Fibroblast of skin of scalp (primary cell): ENCODE measurements around the gene ZNF280D.
"Not testable (repeated sequence)": the region's sequence is repeated elsewhere in the genome, so short reads cannot be mapped to it uniquely, and the experiment has no call there.

ENCODE experiments used
- DNase-seq: peaks from one replicate; pipeline ENCODE4 v3.0.0-alpha.2; 2013

The ZNF280D gene

DNA sequence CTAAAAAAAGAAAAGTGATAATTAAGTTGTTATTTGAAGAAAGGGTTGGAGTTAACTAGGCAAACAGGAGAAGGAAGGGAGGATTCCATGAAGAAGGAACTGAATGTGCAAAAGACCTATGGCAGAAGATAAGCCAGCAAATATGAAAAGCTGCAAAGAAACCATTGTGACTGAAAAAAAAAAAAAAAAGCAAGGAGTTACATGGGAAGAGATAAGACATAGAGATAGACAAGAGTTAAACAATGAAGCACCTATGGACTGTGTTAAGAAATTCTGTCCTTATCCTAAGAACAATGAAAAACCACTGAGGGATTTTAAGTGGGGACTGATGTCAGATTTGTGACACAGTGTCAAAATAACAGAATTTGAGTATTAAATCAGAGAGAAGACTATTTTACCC, 17.0 kb downstream of the ZNF280D start:
- DNase-seq, result no peak

DNA sequence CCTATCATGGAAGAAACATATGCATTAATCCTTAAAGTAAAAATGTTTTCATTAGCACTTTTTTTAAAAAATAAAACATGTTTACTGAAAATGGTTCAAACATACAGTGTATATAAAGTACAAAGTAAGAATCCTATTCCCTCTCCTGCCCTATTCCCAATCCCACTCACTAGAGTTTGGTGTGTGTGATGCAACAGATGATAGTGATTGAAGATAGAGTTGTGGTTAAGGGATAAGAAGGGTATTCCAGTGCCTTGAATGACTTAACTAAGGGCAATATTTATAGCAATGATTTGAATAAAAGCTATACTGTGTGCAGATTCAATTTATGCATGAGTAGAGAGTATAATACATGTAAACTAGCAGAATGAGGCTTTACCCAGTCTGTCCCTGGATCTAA, 18.1 kb downstream of the ZNF280D start:
- DNase-seq, result peak; percentile 37

DNA sequence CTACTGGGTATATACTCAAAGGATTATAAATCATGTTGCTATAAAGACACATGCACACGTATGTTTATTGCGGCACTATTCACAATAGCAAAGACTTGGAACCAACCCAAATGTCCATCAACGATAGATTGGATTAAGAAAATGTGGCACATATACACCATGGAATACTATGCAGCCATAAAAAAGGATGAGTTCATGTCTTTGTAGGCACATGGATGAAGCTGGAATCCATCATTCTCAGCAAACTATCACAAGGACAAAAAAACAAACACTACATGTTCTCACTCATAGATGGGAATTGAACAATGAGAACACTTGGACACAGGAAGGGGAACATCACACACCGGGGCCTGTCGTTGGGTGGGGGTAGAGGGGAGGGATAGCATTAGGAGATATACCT, 23.8 kb downstream of the ZNF280D start:
- DNase-seq, result not testable (repeated sequence)

DNA sequence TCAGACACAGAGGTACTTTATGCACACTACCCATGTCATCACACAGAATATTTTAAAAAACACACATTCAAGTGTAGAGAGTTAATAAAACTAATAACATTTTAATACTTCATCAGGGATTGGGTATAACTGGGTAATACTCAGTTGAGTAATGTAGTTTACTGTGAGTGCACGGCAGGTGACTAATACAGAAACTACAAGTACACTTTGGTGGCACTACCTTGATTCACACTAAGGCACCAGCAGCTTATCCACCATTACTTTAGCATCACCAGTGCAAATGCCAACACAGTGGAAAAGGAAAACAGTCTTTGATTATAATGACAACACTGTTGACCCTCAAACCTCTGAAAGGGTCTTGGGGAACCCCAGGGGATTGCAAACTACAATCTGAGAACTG, 33.6 kb downstream of the ZNF280D start:
- DNase-seq, result no peak

DNA sequence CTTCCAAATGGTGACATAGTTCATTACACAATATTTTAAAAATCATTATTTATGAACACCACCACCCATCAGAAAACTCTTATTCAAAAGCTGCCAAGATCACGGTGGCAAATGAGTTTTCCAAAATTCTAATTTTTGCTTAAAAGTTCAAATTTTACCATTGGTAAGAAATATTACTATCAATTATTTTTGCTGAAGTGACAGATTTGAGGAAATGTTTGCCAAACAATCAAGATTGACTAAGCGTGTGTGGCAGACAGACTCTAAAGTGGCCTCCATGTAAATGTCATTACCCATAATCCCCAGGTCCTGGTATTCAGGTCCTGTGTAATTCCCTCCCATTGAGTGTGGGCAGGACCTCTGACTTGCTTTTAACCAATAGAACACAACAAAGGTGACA, 35.0 kb downstream of the ZNF280D start:
- DNase-seq, result no peak

DNA sequence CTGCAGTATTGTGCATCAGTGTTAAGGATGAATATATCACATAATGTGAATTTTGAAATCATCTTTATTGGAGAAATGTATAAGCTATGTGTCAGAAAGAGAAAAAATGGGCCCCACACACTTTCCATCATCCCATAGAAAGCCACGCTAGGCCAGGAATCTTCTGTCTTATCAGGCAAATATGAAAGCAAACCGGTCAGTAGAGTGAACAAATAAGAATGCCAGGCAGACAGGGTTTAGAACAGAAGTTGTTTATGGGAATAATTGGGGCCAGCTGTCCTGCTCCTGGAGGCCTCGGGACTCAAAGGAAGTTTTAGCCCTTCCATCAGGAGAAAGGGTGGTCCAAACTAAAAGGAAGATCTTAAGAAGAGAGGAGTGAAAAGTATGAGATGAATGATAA, 39.5 kb downstream of the ZNF280D start:
- peak; percentile 53 for DNase-seq

DNA sequence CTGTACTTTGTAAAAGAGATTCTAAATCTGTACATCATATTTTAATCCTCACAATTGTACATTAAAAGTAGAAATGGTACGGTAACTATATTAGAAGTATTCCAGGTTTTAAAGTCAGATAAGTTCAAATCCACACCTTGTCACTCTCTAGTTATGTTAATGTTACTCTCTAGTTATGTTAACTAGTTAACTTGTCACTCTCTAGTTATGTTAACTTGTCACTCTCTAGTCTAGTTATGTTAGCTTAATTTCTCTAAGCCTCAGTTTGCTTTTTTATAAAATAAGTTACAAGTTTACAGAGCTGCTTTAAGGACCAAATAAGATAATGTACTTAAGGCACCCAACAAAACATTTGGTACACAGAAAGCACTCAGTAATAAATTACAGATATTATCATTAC, 42.6 kb downstream of the ZNF280D start:
- no peak for DNase-seq

DNA sequence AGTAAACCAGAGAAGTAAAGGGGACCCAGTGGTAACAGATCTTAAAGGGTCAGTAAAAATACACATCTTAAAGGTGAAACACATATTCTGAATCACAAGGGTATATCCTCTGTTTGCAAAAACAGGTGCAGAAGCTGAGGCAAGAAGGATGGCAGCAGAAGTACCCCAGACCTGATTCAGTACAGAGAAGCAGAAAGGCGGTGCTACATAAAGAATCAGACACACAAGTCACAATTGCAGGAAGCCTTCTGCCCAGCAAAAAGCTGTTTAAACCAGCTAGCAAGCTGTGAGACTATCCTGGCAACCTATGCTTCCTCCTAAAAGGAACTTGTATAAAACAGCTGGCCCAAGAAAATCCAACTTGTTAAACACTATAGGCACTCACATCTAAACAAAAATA, 49.4 kb downstream of the ZNF280D start:
- no peak for DNase-seq

DNA sequence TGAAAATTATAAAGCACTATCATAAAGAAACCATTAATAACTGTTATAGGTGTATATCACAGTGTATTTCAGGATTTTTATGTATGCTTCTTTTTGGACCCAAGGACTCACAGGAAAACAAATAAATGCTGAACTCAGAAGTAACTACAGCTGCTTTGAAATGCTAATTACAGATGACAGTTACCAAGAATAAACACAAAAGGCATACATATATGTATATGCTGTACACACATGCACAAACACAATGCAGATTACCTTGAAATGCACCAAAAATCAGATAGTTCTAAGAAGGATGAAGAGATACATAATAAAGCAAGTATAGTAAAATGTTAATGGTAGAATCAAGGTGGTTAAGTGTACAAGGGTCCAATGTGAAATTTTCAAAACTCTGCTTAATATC, 52.2 kb downstream of the ZNF280D start:
- no peak for DNase-seq

DNA sequence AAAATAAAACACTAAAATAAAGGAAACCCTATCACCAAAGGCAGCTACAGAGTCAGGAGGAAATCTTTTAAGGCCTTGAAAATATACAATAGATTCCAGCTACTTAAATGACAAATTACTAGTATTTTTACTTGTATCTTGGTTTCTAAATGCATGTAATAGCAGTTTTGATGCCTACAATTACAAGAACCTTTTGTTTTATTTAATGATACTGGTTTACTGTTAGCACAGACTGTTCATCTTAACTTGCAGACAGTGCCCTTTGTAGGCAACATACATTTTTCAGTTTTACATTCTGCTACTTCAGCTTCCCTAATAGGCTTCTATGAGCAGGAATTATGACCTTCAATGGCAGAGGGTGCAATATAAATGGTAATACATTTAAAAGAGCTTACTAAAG, 54.1 kb downstream of the ZNF280D start:
- DNase-seq, result no peak

DNA sequence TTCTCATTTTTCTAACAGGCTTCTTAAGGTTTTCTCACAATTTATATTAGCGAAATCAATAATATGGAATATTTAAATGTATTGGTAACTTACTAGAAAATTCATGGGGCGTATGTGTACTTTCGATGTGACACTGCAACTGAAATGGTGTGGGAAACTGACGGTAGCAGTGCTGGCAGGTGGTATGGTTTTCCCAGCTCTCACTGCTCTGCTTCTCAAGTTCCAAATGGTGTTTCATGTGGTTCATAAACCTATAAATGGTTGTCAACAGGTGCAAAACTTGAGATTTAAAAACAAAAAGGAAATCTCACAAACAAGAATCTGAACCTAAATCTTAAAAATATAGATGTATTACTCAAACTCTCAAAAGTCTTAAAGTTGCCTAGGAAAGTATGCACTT, 54.7 kb downstream of the ZNF280D start:
- DNase-seq, result no peak

DNA sequence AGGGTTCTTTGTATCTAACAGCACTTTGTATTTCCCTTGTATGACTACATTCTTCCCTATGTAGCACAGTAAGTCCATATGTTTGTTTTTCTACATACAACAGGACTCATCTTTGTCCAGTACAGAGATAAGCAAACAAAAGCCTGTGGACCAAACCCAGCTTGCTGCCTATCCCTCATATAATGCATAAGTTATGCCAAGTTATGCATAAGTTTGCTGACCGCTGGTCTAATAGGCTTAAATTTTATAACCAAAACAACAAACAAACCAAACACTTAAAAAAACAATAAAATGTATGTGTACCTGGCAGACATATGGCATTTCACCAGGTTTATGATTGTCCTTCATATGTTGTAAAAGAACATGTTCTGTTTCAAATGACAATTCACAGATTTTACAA, 56.0 kb downstream of the ZNF280D start:
- DNase-seq, result no peak

DNA sequence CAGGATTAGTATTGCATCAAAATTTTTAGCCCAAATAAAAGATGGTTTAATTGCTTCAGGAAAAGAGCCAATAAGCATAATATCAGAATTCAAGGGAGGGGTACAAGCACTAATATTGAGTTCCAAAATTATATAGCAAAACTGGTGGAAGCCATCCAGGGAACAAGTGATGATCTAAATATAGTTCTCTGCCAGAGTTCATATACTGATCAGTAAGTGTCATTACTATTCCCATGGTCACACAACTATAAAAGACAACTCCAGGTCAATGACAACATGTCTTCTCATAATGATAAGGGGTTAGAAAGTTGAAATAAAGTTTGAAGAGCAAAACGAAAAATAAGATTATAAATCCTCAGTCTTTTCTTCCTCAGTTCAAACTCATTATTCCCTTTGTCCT, 57.4 kb downstream of the ZNF280D start:
- DNase-seq, result no peak

DNA sequence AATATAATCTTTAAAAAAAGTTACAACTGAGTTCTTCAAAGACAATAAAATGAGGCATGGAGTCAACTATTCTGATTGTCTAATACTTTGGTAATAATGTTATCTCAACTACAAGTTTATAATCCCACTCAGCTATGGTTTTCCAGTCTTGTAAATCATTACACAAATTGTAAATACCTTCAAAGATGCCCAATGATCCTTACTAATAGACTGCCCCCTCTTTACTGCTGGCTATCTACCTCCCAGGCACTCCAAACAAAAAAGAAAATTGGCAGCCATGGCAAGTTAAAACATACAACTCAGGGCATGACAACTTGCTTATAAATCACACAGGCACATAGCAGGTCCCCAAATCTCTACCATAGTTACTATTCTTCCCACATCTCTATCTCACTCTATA, 58.5 kb downstream of the ZNF280D start:
- DNase-seq, result no peak

DNA sequence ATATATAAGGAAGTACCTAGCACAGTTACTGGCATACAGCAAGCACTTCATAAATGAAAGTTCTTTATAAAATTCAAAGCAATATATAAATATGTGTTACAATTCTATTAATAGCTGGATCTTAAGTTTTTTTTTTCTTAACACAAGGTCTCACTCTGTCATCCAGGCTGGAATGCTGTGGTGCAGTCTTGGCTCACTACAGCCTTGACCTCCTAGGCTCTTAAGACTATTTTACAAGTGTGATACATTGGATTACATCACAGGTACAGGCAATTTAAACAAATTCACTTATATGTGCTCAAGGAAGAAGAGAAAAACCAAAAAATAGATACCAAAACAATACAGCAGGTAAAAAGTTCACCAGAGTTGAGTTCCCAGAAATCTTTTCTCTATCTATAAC, 60.6 kb downstream of the ZNF280D start:
- DNase-seq, result peak; percentile 52

DNA sequence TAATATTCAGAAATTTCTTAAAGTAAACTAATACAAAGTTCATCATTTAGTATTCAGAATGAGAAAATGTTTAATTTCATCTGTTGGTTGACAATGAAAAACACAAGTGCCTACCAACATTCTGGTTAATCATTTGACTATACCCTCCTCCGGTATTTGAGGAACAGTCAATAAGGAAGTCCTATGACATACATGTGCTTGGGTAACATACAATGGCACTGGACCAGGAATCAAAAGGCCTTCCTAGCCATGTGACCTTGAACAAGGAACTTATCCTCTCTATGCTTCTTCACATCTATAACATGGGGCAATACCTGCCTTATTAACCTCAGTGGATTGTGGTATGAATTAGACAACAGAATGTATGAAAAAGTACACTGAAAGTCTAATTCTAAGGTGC, 65.8 kb downstream of the ZNF280D start:
- DNase-seq, result no peak

DNA sequence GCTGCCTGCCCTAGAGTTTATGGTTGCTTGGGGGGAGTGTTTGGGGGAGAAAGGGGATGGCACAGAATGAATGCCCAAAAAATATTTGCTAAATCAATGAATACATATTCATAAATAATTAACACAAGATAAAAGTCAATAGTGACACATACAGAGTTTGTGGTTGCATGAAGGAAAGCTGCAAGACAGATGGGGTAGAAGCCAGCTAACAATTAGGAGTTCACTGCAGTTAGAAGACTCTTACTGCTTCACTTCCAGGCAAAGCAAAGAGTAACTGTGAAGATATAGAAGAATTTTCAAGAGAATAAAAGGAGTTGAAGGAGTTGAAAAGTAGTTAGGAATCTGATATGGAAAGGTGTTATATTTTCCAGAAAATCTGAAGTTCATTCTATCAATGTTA, 72.4 kb downstream of the ZNF280D start:
- no peak for DNase-seq

DNA sequence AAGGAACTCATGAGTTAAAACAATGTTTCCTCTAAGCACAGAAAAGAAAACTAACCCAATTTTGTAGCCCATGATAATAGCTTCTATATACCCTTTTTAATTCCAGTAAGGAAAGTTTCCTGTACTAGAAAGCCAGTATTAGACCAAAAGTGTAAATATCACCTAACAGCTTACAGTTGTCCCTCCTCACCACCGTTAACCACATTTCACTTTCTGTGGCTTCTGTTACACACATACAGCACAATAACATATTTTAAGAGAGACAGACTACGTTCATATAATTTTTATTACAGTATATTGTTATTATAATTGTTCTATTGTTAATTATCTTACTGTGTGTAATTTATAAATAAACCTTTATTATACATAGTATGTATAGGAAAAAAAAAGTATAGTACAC, 74.1 kb downstream of the ZNF280D start:
- no peak for DNase-seq

DNA sequence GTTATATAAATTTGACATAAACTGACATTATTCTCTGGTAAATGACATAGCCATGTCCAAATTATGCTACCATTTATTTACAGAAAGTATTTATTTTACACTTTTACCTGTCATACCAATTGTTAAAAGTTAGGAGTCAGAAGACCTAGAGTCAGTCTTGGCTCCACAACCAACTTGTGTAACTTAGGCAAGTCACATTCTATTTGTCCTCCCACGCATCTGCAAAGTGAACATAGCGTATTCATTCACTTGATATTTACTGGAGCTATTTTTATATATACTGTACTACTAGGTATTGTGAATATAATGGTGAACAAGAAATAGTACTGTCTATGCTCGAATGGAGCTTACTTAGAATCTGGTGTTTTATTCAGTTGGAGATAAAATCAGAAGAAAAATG, 78.7 kb downstream of the ZNF280D start:
- DNase-seq, result no peak

DNA sequence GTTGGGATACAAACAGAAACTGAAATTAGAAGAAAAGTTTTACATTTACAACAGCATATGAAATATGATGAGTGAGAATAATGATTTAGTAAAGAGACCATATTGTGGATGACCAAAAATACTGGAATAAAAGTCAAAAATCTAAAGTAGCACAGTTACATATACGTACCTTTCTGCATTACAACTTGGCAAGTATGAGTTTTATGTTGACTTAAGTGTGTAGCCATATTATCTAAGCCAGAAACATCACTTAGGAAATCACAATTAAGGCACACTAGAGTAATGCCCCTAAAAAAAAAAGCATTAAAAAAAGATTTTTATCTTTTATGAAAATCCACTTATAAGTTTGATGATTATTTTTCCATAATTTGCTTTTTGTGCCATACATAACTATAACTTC, 79.1 kb downstream of the ZNF280D start:
- no peak for DNase-seq

DNA sequence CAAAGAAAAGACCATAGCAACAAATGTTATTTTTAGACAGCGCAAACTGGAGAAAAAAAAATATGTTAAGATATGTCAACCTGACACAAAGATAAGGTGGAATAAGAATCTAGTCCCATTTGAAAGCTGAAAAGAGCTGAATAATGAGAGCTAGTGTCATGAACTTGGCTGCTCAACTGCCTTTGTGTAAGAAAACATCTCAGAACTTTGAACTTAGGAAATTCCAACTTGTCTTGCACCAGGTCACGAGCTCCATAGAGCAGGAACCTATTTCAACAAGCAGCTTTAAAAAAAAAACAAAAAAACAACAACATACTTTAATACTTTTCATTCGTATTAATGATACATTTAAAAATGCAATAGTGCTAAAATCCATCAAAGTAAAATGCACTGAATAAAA, 79.5 kb downstream of the ZNF280D start:
- no peak for DNase-seq

DNA sequence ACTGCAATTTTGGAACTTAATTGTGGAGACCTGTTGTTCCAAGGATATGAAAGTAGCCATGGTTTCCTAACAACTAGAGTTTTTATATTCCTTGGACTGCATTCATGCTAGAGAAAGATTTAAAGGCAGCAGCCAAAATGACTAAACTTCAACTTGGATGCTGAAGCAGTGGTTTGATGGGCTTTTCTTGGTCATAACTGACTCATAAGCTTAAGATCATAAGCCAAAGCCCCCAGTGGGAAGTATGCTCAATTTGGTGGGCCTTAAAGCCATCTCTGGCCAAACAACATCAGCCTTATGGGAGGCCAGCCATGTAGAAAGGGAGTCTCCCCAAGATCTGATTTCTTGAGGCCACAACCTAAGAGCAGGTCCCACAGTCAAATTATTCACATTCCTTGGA, 80.2 kb downstream of the ZNF280D start:
- no peak for DNase-seq

DNA sequence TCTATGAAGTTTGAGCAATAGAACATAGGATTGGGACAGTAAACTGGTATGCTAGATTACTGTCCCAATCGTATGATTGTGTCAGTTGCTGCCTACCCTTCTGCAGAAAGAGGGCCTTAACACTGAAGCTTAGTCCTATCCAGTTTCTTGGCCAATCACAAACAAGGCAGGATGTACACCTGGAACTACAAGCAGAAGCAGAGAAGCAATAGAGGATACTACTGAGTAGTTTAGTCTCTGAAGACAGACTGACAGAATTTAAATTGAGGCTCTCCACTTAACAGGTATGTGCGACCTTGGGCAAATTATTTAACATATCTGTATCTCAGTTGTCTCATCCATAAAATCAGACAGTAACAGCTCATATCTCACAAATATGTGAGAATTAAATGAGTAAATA, 85.0 kb downstream of the ZNF280D start:
- no peak for DNase-seq

DNA sequence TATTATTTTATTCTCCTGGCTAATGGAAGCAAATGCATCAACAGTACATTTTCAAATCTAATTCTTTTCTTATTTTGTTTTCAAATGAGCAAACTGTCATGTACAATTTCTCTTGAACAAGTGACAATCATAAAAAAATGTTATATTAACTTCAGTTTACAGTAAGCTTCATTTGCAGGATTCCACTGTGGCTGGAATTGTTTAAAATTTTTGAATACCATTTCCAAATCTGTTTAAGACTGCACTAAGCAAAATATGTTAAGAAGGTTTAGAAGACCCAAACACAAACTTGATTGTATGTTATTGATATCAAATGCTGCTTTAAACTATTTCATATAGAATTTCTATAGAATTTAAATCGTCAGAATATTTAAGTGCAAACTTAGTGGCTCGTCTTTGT, 92.8 kb downstream of the ZNF280D start:
- DNase-seq, result peak; percentile 7

DNA sequence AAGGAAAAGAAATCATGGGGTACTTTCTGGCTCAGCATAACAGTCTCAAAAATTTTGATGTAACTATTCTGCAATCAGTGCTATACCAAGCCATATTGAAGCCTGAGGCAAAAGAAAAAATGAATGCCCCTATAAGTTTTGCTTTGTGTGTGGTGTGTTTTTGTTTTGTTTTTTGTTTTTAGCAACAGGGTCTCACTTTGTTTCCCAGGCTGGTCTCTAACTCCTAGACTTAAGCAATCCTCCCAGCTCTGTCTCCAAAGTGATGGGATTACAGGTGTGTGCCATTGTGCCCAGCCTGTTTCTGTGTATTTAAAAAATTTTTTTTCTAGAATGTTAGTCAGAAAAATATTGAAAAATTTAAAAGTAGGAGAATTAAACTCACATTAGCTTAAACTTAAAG, 93.2 kb downstream of the ZNF280D start:
- no peak for DNase-seq

DNA sequence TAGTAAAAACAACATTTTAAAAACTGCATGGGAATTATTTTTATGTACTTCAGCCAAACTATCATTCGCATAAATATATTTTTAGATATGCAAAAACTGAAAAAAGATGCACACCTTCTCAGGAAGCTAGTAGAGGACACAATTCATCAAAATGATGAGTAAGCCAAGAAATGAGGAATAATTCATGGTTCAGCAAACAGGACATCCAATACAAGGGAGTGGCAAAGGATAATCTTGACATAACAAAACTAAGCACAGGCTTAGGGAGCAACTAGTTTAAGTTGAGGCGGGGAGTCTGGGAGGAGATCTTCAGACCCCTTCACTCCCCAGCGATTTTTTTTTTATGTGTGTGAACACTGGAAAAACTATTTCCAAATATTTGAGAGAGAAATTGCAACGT, 93.7 kb downstream of the ZNF280D start:
- DNase-seq, result no peak
